GM21723 (cell line): ENCODE data around the gene SCPEP1.
A peak's percentile ranks its signal among the peaks of the same experiment; 100 is the strongest.
"Not testable (repeated sequence)": the region's sequence is repeated elsewhere in the genome, so short reads cannot be mapped to it uniquely, and the experiment has no call there.

Experiments used
- ATAC-seq: cut with Tn5 transposase; IDR thresholded peaks from one replicate; pipeline ENCODE4 v1.9.1; 2021; ENCODE audit warnings: mild to moderate bottlenecking, moderate library complexity; ENCODE audit not compliant: unreplicated experiment

SCPEP1 gene

DNA sequence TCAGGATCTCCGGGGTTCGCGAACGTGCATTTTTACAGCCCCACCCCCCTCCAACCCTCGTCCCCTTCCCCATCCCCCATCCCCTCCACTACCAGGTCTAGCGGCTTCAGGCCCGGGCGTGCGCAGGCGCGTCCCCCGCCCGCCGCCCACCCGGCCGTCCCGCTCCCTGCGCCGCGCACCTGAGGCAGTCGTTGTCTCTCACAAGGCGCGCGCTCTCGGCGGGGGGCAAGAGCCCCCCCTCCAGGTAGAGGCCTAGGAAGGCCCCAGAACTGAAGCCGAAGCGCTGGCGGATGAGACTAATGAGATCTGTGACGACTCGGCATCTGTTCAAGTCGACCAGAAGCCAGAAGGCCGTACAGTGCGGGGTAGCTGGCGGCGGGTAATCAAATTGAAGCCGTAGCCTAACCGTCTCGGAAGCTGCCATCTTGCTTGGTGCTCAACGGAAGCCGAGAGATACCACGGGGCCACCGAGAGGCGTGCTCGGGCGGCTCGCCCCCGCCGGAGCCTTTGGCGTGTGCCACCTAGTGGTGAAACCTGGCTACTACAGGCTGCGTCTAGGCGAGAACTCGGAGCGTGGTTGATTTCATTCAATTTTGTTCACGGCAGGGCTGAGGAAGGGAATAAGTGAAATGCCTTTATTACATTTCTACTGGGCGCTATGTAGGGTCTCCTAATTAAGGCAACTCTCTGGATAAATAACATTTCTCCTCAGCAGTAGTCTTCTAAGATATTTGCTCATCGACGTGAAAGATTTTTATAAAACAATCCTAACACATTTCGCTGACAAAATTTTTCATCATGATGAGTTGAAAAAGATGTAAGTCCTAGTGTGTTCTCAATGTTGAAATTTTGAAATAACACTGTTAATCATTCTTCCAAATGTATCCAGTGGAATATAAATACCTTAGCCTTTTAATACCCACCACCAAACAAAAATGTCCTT is 17.1 kb upstream of the SCPEP1 start, which contains the start of gene COIL:
COIL (minus strand) TSS at position 455 of the 943 bp plus-strand sequence; CDS start at position 424, 31 bp downstream.
- ATAC-seq = peak; percentile 95

DNA sequence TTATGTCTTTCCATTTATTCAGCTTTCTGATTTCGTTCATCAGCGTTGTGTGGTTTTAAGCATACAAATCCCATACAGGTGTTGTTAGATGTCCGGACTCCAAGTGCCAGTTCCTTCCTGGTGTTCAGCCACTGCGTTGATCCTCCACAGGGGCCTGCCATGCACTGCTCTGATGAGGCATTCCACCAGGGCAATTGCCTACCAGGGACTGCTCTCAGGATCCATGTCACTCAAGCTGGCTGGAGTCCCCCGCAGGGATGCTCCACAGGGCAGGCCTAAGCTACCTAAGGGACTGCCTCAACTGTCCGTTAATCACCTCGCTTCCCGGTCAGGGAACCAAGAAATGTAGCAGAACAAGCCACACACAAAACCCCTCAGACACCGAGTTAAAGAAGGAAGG is 12.7 kb upstream of the SCPEP1 start:
- ATAC-seq = not testable (repeated sequence)

DNA sequence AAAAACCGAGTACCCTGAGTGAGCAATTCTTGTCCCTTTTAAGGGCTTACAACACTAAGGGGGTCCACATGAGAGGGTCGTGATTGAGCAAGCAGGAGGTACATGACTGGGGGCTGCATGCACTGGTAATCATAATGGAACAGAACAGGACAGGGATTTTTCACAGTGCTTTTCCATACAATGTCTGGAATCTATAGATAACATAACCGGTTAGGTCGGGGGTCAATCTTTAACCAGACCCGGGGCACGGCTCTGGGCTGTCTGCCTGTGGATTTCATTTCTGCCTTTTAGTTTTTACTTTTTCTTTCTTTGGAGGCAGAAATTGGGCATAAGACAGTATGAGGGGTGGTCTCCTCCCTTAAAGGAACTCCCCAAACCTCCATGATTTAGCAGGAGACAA is 12.2 kb upstream of the SCPEP1 start:
- ATAC-seq = not testable (repeated sequence)

DNA sequence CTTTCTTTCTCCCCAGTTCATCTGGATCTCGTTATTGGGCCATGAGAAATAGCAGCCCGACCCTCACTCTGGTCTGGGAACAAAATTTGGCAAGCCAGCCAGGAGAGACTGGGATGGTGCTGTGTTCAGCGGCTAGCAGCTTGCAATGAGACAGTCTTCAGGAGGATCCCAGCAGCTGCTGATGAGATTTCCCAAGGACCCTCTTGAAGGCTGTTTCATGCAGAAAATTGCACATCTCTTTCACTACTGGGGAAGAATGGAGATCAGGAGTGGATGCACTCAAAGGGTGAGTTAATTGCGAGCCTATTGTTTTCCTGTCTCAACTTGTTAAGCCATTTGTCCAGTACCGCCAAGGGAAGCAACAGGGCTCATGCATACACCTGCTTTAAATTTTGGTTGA is 11.6 kb upstream of the SCPEP1 start:
- ATAC-seq = no peak

DNA sequence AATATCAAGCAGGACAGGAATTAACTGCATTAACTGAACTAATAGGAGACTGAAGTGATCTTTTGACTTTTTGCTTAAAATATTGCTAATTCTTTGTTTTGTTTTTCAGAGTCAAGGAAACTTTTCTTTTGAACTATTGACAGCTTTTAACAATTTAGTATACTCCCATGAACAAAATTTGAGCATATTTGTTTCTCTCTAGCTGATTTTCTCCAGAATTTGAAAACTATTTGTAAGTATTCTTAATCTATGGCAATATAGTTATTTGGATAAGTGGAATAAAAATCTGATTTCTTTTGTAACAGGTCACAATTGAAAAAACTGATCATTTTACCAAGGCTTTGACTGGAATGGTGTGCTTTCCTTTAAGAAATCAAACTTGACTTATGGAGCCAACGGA is 7.0 kb upstream of the SCPEP1 start:
- no peak for ATAC-seq

DNA sequence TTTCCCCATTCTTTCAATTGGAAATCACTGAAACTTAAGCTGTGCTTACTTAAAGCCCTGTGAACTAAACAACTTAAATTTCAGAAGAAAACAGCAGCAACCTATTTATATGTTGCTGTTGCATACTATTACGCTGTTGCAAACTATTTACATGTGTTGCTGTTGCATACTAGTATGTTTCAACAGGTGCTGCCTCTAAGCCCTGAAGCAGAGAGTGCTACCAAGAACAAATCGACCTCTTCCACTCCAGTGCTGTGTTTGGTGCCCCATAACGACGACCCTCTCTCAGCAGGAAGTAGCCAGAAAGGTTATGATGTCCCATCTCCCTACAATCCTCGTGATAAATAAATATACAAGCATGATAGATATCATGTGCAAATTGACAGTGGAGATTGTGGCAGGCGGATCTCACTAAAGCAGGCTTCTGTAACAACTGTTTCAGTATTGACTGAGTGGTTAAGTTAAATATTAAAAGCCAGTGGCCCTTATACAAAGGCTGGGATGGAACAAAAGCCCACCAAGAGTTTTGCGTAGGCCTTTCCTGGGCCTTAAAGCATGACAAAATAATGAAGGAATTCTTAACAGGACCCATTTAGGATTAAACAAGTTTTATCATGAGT is 5.7 kb upstream of the SCPEP1 start:
- ATAC-seq = no peak

DNA sequence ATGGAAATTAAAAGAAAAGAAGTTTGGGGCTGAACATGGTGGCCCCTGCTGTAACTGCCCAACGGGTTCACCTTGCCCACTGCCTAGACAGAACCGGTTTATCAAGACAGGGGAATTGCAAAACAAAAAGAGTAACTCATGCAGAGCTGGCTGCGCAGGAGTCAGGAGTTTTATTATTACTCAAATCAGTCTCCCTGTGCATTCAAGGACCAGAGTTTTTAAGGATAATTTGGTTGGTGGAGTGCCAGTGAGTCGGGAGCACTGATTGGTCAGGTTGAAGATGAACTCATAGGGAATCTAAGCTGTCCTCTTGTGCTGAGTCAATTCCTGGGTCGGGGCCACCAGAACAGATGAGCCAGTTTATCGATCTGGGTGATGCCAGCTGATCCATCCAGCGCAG is 4.4 kb upstream of the SCPEP1 start:
- no peak for ATAC-seq

DNA sequence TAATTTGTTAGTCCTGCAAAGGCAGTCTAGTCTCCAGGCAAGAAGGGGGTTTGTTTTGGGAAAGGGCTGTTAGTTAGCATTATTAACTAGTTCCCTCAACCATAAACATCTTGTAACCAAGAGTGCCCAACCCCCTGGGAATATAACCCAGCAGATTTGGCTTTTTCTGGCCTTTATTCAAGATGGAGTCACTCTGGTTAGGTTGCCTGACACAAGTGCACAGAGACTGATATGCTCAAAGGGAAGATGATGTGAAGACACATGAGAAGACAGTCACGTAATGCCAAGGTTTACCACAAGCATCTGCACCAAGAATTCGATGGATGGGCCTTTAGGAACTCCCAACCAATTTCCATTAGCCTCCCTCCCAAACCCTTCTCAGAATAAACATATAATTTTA is 3.9 kb upstream of the SCPEP1 start:
- ATAC-seq = no peak

DNA sequence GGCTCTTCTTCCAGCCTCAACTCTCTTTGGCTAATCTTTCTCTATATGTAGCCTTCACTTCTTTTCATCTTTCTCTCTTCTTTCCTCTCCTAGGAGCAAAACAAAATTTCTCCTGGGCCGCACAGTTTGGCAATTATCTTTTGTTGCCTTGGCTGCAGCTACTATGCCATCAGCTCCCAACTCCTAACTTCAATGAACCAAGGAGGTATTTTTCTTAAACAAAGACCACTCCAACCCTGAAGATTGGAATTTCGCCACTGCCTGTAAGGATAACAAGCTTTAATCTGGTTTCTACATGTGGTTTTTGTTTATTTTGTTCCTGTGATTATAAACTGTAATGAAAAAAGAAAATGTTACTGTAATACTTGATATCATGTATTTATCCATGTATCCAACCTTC is 2.3 kb upstream of the SCPEP1 start:
- ATAC-seq = no peak

DNA sequence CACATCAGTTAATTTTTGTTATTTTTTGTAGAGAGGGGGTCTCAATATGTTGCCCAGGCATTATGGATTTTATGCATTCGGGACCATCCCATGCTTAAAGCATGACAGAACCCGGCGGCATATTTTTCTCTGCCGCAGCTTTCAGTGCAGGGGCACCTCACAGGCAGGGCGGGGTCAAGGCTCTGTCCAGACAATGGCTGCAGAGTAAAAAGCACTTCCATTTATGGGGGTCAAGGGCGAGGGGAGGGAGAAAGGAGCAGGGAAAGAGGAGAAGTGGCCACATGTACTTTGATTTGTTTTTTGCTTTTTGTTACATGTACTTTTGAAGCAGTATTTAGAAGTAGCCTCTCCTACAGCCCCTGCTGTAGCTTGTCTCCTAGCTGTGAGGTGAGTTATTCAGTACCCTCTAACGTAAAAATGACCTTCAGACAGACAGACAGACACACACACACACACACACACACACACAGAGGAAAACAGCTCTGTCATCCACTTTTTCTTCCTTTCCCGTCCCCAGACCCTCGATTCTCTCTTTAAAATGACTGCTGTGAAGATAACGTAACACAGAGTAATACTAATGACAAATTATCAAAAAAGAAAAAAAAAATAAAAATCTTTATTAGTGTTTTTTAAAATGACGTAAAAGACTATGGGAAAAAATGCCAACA is 856 bp upstream of the SCPEP1 start:
- no peak for ATAC-seq

DNA sequence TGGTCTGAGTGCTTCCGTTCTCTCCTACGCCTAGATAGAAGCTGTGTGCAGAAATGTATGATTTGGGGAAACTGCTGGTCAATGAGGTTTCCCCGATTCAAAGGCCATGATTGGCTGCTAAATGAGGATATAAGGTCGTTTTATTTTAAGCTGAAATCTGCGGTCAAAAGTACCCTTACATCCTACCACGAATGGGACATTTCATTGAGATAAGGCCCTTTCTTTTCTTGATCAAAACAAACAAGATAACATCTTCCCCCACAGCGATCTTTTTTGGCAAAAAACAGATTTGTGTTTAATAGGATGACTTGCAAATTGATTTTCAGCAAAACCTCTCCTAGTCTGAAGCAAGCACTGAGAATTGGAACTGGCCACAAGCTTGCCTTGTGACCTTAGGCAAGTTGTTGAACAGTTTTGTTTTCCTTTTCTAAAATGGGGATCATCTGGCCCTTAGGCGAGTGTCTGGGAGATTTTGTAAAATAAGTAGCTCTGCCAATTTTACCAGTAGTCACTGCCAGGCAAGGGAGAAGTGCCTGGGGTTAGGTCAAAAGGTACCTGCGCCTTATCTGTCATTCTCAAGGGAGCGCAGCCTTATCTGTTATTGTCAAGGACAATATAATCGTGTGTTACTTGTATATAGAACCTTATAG is 635 bp downstream of the SCPEP1 start:
- peak; percentile 38 for ATAC-seq

DNA sequence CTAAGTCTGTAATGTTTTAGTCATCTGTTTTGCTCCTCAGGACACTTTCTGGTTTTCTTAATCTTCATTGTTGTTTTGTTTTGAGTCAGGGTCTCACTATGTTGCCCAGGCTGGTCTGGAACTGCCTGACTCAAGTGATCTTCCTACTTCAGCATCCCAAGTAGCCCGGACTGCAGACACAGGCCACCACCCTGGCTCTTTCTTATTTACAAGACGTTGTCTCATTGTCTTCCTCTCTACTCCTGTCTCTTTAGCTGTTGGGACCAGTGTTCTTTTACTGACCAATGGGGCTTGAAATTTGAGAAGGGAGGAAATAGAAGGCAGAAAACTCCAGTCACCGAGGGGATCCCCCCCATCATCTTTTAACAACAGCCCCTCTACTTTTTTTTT is 1.2 kb downstream of the SCPEP1 start:
- ATAC-seq = no peak

DNA sequence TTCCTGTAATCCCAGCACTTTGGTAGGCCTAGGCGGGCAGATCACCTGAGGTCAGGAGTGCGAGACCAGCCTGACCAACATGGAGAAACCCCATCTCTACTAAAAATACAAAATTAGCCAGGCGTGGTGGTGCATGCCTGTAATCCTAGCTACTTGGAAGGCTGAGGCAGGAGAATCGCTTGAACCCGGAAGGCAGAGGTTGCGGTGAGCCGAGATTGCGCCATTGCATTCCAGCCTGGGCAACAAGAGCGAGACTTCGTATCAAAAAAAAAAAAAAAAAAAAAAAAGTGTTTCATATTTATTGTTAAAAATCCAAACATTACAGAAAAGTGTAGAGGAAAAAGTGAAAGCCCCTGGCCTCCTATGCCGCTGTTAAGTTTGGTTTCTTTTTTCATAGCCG is 2.6 kb downstream of the SCPEP1 start:
- ATAC-seq = not testable (repeated sequence)

DNA sequence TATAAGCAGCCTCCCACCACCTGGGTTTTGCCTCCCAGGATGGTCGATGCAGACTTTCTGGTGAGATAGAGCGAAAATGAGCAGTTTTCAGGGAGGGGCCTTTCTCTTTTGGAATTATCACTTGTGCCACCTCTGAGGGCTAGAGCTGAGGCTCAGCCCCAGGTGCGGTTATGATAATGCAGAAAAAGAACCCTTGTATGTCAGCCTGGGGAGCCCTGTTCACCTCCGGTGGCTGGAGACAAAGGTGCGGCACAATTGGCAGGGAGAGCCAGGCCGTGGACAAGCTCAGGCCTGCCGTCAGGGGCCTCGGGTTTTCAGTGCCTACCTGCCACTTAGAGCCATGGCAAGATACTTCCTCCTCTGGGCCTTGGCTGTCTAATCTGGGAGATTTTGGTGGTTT is 4.4 kb downstream of the SCPEP1 start:
- ATAC-seq = no peak

DNA sequence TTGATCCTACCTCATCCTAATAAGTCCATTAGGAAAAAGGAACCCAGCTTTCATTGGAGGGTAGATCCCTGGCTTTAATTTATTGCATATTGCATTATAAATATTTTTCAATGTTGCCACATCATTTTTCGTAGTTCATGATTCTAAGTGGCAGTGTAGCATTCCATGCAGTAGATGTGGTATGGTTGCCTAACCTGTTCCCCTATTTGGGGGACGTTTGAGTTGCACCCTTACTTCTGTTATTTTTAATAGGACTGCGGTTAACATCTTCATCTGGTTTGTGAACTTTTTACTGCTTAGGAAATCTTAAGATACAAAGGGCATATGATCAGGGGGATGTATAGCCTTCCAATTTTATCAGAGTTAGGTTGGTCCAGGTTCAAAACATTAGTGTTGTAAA is 5.4 kb downstream of the SCPEP1 start:
- ATAC-seq = no peak

DNA sequence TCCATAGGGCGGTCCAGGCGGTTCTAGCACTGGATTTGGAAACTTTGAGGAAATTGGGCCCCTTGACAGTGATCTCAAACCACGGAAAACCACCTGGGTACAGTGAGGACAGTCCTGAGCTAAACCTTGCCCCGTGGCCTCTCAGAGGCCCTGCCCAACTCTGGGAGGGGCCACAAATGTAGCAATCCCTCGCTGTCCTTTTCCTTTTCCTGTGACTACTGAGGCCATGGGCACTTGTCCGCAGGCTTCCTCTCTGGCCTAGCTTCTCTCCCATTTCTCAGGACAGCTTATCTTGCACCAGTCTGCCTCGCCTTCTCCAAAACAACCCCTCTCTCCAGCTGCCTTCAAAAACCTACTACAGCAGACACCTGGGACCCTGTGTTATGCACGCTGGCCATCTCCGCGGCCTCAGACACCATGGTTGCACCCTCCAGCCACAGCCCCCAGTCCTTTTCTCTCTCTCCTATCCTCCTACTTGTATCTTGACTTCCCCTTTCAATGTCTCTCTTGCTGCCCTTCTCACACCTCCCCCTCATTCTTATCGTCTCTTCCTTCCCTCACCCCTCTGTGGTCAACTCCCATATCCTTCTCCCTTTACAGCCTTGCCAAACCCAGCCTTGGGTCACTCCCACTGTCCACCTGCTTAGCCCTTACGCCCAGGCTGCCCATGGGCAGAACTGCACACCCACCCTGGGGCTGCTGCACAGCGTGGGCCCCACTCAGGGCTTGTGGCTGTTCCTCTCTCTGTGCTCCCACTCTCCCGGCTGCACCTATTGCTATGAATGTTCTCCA is 7.6 kb downstream of the SCPEP1 start:
- no peak for ATAC-seq

DNA sequence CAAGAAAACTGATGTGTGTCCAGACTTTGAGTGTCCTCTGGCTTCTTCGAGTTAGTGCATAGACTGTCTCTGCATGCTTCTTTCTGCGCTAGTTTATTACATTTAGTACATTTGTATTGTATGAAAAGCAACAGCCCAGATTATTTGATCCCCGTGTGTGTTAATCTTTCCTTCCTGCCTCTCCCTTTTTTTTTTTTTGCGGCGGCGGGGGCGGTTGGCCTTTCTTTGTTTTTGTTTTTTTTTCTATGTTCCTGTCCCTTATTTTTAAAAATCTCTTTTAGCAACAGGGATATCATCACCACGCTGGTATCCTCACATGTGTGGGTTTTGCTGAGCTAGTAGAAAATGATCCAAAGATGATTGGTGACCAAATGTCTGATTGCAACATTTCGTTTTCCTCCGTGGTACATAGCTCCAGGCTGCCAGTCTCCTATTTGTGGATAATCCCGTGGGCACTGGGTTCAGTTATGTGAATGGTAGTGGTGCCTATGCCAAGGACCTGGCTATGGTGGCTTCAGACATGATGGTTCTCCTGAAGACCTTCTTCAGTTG is 9.4 kb downstream of the SCPEP1 start:
- no peak for ATAC-seq

DNA sequence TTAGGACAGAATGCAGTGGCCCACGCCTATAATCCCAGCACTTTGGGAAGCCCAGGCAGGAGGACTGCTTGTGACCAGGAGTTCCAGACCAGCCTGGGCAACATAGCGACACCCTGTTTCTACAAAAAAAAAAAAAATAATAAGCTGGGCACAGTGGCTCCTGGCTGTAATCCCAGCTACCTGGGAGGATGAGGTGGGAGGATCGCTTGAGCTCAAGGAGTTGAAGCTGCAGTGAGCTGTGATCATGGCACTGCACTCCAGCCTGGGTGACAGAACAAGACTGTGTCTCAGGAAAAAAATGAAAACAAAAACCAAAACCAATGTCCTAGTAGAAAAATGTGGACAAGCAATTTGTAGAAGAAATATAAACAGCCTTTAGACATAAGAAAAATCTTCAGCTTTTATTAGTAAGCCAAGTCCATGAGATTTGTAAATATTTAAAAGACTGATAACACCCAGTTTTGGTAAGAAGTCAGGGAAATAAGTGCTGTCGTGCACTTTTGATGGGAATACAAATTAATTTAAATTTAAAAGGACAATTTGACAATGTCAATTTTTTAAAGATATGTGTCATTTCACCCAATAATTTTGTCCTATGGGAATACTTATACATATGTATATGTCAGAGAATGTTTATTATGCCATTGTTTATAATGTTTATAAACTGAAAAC is 11.1 kb downstream of the SCPEP1 start:
- ATAC-seq = no peak

DNA sequence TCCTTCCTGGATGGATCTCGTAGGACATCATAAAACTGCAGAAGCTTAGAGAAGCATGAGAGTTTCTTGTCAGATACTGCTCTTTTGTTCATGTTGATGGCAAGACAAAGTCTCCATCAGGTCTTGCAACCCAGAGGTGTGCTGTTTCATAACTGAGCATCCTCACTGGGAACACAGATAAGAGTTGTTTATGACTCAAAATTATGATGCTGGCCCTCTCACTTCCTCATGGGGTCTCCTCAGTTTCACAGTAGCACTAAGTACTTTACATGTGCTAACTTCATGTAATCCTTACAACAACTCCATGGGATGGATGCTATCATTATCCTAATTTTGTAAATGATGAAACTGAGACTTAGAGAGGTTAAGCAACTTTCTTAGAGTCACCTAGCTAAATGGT is 14.4 kb downstream of the SCPEP1 start:
- no peak for ATAC-seq
